GM20000 (cell line): ENCODE measurements around the gene PSMB3.

Source experiments
- DNase-seq: peaks from one replicate; pipeline ENCODE4 v3.0.0; 2012; ENCODE audit warnings: low spot score
- TF ChIP-seq, protein P1 (sequence below): IDR thresholded peaks from 2 replicates; pipeline ENCODE4 v1.5.1; 2012; ENCODE audit warnings: mild to moderate bottlenecking, control low read depth; ENCODE audit errors: extremely low read depth, missing control alignments

Gene PSMB3

DNA sequence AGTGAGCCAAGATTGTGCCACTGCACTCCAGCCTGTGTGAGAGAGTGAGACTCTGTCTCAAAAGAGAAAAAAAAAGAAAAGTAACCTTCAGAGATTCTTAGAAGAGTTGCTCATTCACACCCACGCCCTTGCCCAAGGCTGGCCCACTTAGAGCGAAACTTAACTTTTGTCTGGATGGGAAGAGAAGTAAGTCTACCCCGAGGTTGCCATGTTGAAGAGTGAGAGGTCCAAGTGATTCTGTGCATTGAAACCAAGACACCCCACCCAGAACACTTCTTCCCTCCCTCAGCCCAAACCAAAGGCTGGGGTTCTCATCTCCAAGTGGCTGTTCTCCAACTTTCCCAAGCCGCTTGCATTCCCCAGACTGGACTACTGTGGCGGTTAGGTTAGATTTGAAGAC lies 24.8 kb upstream of the PSMB3 start:
- TF ChIP-seq, protein P1, sequence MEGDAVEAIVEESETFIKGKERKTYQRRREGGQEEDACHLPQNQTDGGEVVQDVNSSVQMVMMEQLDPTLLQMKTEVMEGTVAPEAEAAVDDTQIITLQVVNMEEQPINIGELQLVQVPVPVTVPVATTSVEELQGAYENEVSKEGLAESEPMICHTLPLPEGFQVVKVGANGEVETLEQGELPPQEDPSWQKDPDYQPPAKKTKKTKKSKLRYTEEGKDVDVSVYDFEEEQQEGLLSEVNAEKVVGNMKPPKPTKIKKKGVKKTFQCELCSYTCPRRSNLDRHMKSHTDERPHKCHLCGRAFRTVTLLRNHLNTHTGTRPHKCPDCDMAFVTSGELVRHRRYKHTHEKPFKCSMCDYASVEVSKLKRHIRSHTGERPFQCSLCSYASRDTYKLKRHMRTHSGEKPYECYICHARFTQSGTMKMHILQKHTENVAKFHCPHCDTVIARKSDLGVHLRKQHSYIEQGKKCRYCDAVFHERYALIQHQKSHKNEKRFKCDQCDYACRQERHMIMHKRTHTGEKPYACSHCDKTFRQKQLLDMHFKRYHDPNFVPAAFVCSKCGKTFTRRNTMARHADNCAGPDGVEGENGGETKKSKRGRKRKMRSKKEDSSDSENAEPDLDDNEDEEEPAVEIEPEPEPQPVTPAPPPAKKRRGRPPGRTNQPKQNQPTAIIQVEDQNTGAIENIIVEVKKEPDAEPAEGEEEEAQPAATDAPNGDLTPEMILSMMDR = no peak
- DNase-seq = no peak

DNA sequence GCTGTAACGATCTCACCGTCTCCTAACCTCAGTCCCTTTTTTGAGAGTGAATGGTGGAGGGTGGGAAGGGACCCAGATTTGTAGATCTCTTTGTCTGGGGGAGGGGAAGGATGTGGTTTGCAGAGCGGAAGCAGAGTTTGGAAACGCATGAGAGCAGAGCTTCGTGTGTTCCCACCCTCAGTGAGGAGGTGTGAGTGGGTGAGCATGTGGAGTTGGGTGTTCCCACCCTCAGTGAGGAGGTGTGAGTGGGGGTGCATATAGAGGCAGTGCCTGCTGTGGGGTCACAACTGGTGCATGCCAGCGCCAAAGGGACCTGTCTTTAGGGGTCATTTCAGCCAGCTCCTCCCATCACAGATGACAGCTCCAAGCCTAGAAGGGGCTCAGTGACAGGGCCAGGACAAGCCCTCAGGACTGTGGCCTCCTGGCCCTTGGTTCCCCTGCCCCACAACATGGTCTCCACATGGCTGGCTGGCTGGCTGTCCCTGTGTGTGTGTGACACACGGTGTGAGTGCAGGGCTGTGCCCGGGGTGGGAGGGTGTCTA lies 24.2 kb upstream of the PSMB3 start:
- no peak for DNase-seq
- TF ChIP-seq, protein P1 = no peak

DNA sequence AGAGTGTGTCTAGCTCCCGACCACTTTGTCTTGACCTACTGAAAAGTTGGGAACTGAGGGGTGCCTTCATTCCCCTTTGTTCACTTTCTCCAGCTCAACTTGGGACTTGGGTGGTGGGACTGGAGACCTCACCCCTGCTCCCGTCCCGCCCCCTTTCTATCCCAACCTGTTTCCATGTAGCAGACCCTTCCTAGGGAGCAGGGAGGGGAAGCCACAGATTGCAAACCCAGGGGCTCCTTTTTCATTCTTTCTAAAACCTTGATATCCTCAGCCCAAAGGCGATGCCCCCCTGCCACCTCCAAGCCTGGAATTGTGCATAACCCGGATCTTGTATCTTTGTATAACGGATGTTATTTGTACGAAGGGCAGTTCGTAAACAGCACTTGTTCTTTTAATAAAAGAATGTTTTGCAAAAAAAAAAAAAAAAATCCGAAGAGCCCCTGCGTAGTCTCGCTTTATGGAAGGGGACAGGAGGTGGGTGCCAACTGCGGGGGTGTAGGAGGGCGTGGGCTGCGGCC lies 23.1 kb upstream of the PSMB3 start:
- TF ChIP-seq, protein P1 = no peak

DNA sequence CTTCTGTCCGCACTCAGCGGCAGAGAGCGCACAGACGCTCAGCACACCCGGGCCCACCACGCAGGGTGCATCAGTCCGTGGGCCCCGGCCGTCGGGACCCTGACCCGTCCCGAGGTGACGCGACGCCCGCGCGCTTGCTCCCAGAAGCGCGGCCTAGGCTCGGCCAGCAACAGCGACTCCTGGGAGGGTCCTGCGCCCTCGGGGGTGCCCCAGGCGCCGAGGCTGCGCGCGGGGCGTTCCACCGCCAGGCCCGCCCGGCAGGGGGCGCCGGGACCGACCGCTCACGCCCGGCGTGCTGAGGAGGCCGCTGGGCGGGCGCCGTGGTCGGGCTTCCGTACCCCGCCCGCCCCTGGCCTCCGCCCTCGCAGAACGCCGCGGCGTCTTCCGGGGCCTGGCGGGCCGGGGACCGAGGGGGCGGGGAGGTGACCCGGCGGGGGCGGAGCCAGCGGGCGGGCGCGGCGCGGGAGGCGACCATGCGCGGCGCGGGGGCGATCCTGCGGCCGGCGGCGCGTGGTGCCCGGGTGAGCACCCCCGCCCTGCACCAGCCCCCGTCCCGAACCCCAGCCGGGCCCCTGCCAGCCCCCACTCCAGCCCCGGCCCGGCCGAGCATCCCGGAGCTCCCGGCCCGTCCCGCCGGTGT lies 22.5 kb upstream of the PSMB3 start, which contains the start of gene CISD3:
TSS of gene CISD3 (plus strand) at position 456 of the 640 bp plus-strand sequence. CDS start at position 474, 18 bp downstream.
- TF ChIP-seq, protein P1 = peak; percentile 96

More for the DNA sequence above, 23.1 kb upstream of the PSMB3 start:
- no peak for DNase-seq

DNA sequence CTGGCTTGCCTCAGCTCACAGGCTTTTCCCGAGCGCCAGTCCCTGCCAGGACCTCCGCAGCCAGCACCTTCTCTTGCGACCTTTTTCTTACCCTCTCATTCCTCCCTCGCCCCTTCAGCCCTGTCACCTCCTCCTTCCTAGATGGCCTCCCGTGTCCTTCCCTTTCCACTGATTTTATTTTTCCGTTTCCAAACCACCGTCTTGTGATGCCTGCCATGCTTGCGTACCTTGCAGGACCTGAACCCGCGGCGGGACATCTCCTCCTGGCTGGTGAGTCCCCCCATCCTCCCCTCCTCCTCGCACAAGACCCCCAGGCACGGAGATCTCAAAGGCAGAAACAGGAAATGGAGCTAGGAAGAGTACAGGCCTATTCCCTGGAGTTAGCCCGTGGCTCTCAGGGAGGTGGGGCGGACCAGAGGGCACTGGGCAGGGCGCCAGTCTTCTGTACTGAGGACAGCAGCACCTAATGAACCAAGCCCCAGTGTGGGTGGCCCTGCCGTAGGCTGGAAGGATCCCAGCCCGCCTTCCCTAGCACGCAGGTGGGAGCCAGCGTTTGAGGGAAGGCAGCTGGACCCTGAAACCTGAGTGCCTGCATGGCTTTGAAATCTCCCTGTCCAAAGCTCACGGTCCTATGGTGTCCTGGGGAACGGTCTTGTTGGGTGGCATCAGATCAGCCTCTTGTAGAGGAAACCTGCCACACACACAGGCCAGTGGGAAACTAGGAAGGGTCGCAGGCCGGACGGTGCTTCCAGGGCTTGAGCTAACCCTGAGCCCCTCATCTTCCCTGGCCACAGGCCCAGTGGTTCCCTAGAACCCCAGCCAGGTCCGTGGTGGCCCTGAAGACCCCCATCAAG lies 21.8 kb upstream of the PSMB3 start:
- TF ChIP-seq, protein P1 = no peak
- no peak for DNase-seq

More for the DNA sequence above, 22.5 kb upstream of the PSMB3 start, which contains the start of gene CISD3:
- peak; percentile 99 for DNase-seq

DNA sequence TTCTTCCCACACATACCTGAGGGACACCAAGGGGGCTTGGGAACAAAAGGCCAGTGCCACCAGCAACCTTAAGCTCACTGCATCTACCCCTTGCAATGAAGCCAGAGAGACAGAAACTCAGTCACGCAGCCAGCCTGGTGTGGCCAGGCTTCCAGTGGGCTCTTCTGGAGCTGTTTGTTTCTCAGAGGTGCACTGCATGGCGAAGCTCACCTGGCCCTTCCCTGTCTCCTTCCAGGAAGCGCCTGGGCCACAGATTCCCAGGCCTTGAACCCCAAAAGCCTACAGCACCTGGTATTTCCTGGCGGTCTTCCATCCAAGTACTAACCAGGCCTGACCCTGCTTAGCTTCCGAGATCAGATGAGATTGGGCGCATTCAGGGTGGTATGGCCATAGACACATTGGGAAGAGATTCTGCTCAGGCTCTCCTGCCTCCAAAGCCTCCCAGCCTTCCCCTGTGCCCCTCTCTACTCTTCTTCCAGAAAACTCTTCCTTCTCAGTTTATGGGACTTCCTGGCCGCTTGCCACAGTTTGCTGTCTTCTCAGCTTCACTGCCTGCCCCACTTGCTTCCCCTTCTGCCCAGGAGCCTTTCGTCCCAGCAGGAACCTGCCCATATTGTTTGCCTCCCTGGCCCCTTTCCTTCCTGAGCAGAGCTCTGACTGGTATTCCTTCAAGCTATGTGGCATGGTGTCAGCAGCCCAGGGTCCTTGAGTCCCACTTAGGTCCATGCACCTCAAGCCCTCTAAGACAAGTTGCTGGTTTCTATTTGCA lies 20.8 kb upstream of the PSMB3 start:
- DNase-seq = no peak
- TF ChIP-seq, protein P1 = no peak
